A549 (cell line): ENCODE measurements around the gene PANX1. TPM values are rescaled to one million over a fixed set of nuclear protein-coding genes. Genes with fewer than 3 reads are reported as not detected.
A peak's percentile ranks its signal among the peaks of the same experiment; 100 is the strongest.

Experiments used
- ATAC-seq, 2 experiments: fragments of 200-7000 bp in 1 of 2; fragments of >200 bp in 1 of 2; cut with Nextera tagmentation in 1 of 2; cut with Tn5 transposase in 1 of 2; 3 replicates each; pipeline versions ENCODE4 v1.8.0 to v1.9.1; 2018 to 2020; ENCODE audit warnings: mild to moderate bottlenecking in 1 of 2, moderate library complexity in 1 of 2
- CTCF ChIA-PET: fragments of 300-600 bp; sonication (Branson Sonifier 250); formaldehyde crosslinking; extraction: SDS; loops from one replicate; lab custom pipeline; 2021; ENCODE audit warnings: antibody characterized with exemption, inconsistent platforms; lab: Yijun Ruan, JAX
- POLR2A ChIA-PET: fragments of 350-600 bp; formaldehyde crosslinking; extraction: SDS; loops from one replicate; lab custom pipeline; 2021; ENCODE audit warnings: antibody characterized with exemption, inconsistent platforms; lab: Yijun Ruan, JAX
- DNase-seq, 2 experiments: peaks; one replicate each; pipeline versions ENCODE4 v3.0.0 to v3.0.0-alpha.2; 2011 to 2016; ENCODE audit warnings: low read depth in 1 of 2, low spot score in 1 of 2
- FAIRE-seq: peaks from 2 replicates; lab custom pipeline; 2011; peaks lifted over from hg19 to GRCh38; lab: Jason Lieb, UNC
- H3K27ac ChIP-seq, 2 experiments: fragments of >200 bp; sonication (Bioruptor Twin); formaldehyde crosslinking; 3 replicates each; pipeline ENCODE4 v1.5.1; 2016 to 2017
- H3K4me1 ChIP-seq: fragments of >200 bp; sonication (Bioruptor Twin); formaldehyde crosslinking; 3 replicates; pipeline ENCODE4 v1.6.1; 2016
- H3K4me2 ChIP-seq: fragments of >200 bp; sonication (Bioruptor Twin); formaldehyde crosslinking; 3 replicates; pipeline ENCODE4 v1.6.1; 2016
- H3K4me3 ChIP-seq: fragments of >200 bp; sonication (Bioruptor Twin); formaldehyde crosslinking; 3 replicates; pipeline ENCODE4 v1.5.1; 2016
- H3K9me3 ChIP-seq: fragments of >200 bp; sonication (Bioruptor Twin); formaldehyde crosslinking; 3 replicates; pipeline ENCODE4 v1.6.1; 2016
- CBX2 ChIP-seq: fragments of 200-600 bp; sonication (generic); IDR thresholded peaks from 2 replicates; pipeline ENCODE4 v1.6.1; 2016; ENCODE audit warnings: low read depth, mild to moderate bottlenecking, borderline replicate concordance
- CEBPB ChIP-seq, 2 experiments: fragments of >200 bp in 1 of 2; sonication (Bioruptor Twin) in 1 of 2; formaldehyde crosslinking in 1 of 2; IDR thresholded peaks; 2 replicates each; pipeline ENCODE4 v1.6.1; 2012 to 2016
- CHD2 ChIP-seq: fragments of 150-350 bp; IDR thresholded peaks from 2 replicates; pipeline ENCODE4 v1.6.1; 2014; ENCODE audit warnings: low read length; ENCODE audit not compliant: partially characterized antibody
- CHD4 ChIP-seq: fragments of 200-600 bp; sonication (generic); IDR thresholded peaks from 2 replicates; pipeline ENCODE4 v1.6.1; 2016; ENCODE audit warnings: antibody characterized with exemption, mild to moderate bottlenecking, borderline replicate concordance
- EHF ChIP-seq: fragments of 250-450 bp; sonication (Bioruptor Pico); IDR thresholded peaks from 2 replicates; pipeline ENCODE4 v1.5.0; 2020; ENCODE audit warnings: mild to moderate bottlenecking
- ELK1 ChIP-seq: fragments of 150-350 bp; IDR thresholded peaks from 2 replicates; pipeline ENCODE4 v1.6.1; 2014; ENCODE audit warnings: low read depth, mild to moderate bottlenecking, low read length
- EP300 ChIP-seq, 2 experiments: fragments of >200 bp; sonication (Bioruptor Twin); formaldehyde crosslinking; IDR thresholded peaks; 2 replicates in 1 of 2; 3 replicates in 1 of 2; pipeline ENCODE4 v1.6.1; 2016 to 2017
- ESRRA ChIP-seq: fragments of 150-350 bp; IDR thresholded peaks from 2 replicates; pipeline ENCODE4 v1.6.1; 2014; ENCODE audit warnings: mild to moderate bottlenecking, low read length, borderline replicate concordance
- FOSB ChIP-seq: fragments of 250-450 bp; sonication (Bioruptor Pico); IDR thresholded peaks from 2 replicates; pipeline ENCODE4 v1.5.0; 2020; ENCODE audit warnings: mild to moderate bottlenecking, moderate library complexity
- FOSL2 ChIP-seq, 2 experiments: fragments of 450-650 bp in 1 of 2; fragments of >200 bp in 1 of 2; sonication (Bioruptor Twin) in 1 of 2; formaldehyde crosslinking; IDR thresholded peaks; 2 replicates each; pipeline versions ENCODE4 v1.5.0 to v1.6.1; 2016 to 2020; ENCODE audit warnings: mild to moderate bottlenecking in 1 of 2, moderate library complexity in 1 of 2
- HES2 ChIP-seq: fragments of >200 bp; sonication (Bioruptor Twin); formaldehyde crosslinking; IDR thresholded peaks from 2 replicates; pipeline ENCODE4 v1.6.1; 2016
- HEYL ChIP-seq: fragments of 250-450 bp; sonication (Bioruptor Pico); IDR thresholded peaks from 2 replicates; pipeline ENCODE4 v1.8.0; 2021; ENCODE audit warnings: mild to moderate bottlenecking, moderate library complexity
- HOXB13 ChIP-seq: fragments of 250-450 bp; sonication (Bioruptor Pico); IDR thresholded peaks from 2 replicates; pipeline ENCODE4 v1.5.0; 2020; ENCODE audit warnings: low read depth, mild to moderate bottlenecking, moderate library complexity
- JUN ChIP-seq, 2 experiments: fragments of >200 bp; sonication (Bioruptor Twin); formaldehyde crosslinking; IDR thresholded peaks; 2 replicates in 1 of 2; 3 replicates in 1 of 2; pipeline ENCODE4 v1.6.1; 2016 to 2017
- MAFK ChIP-seq: fragments of 450-650 bp; IDR thresholded peaks from 2 replicates; pipeline ENCODE4 v1.6.1; 2014; ENCODE audit not compliant: partially characterized antibody
- MAZ ChIP-seq: fragments of 150-350 bp; IDR thresholded peaks from 2 replicates; pipeline ENCODE4 v1.6.1; 2014; ENCODE audit warnings: antibody characterized with exemption, low read depth, low read length, borderline replicate concordance
- NPAS2 ChIP-seq: fragments of 250-450 bp; sonication (Bioruptor Pico); IDR thresholded peaks from 2 replicates; pipeline ENCODE4 v1.8.0; 2022; ENCODE audit warnings: mild to moderate bottlenecking, moderate library complexity, borderline replicate concordance
- NR3C1 ChIP-seq: fragments of >200 bp; sonication (Bioruptor Twin); formaldehyde crosslinking; IDR thresholded peaks from 3 replicates; pipeline ENCODE4 v1.6.1; 2017
- RAD21 ChIP-seq, 2 experiments: fragments of >200 bp in 1 of 2; sonication (Bioruptor Twin) in 1 of 2; formaldehyde crosslinking in 1 of 2; IDR thresholded peaks in 1 of 2; conservative IDR thresholded peaks in 1 of 2; 2 replicates in 1 of 2; 3 replicates in 1 of 2; pipeline ENCODE4 v1.6.1; 2012 to 2018; ENCODE audit warnings: inconsistent platforms in 1 of 2
- RCOR1 ChIP-seq: fragments of 150-350 bp; IDR thresholded peaks from 2 replicates; pipeline ENCODE4 v1.6.1; 2014; ENCODE audit warnings: antibody characterized with exemption, low read length, low read depth
- RNF2 ChIP-seq: fragments of 200-600 bp; sonication (generic); IDR thresholded peaks from 2 replicates; pipeline ENCODE4 v1.6.1; 2016; ENCODE audit warnings: low read depth, mild to moderate bottlenecking, antibody characterized with exemption, moderate library complexity, borderline replicate concordance
- SMC3 ChIP-seq: fragments of >200 bp; sonication (Bioruptor Twin); formaldehyde crosslinking; IDR thresholded peaks from 3 replicates; pipeline ENCODE4 v1.6.1; 2018; ENCODE audit warnings: inconsistent platforms
- SREBF2 ChIP-seq: fragments of 450-650 bp; IDR thresholded peaks from 2 replicates; pipeline ENCODE4 v1.6.1; 2014; ENCODE audit warnings: mild to moderate bottlenecking, moderate library complexity
- TP53 ChIP-seq: fragments of 250-450 bp; sonication (Bioruptor Pico); IDR thresholded peaks from 2 replicates; pipeline ENCODE4 v1.5.0; 2021; ENCODE audit warnings: mild to moderate bottlenecking, moderate library complexity
- ZC3H11A ChIP-seq: fragments of 450-650 bp; IDR thresholded peaks from 2 replicates; pipeline ENCODE4 v1.6.1; 2014; ENCODE audit warnings: antibody characterized with exemption, mild to moderate bottlenecking
- ZFP36 ChIP-seq: fragments of 450-650 bp; IDR thresholded peaks from 2 replicates; pipeline ENCODE4 v1.6.1; 2014; ENCODE audit warnings: borderline replicate concordance; ENCODE audit not compliant: partially characterized antibody
- ZSCAN20 ChIP-seq: fragments of 250-450 bp; sonication (Bioruptor Pico); IDR thresholded peaks from 2 replicates; pipeline ENCODE4 v1.8.0; 2022; ENCODE audit warnings: mild to moderate bottlenecking, moderate library complexity
- WGBS: methylation state at CpG from one replicate; pipeline ENCODE4 v1.1.6; 2017; ENCODE audit errors: missing lambda C conversion rate; 5-methylcytosine and 5-hydroxymethylcytosine counted together
- polyA plus RNA-seq, 4 experiments: library from polyadenylated mRNA; depleted of rRNA in 3 of 4; stranded (reverse); fragments of >200 nt; fragmentation: RNase III in 1 of 4; extraction: RNeasy Plus Mini Kit Qiagen cat#74134 plus additional on column Dnase treatment in 1 of 4; gene quantifications; 2 replicates in 3 of 4; 3 replicates in 1 of 4; pipeline ENCODE4 v1.2.3, GENCODE V29; 2011 to 2017

Gene PANX1
- polyA plus RNA-seq, 2 of the 4 experiments (the other 2 are of a cell fraction), result 11.0 to 13.3 TPM

GRCh38 chr11:94184362-94184761 is 55.7 kb downstream of the PANX1 start:
- ChIA-PET CTCF (interaction anchor here (0.7 to 4.2 kb wide), 20 partner anchors 9 to 339 kb away, joined by 3 to 20 read pairs (median 3); no protein-coding TSS in a partner anchor), POLR2A (interaction anchor here (0.5 kb wide), 1 partner anchor 363 kb away, joined by 3 read pairs; no protein-coding TSS in a partner anchor)
- 96% methylated on average over 1 of the region's 1 CpG for WGBS
- Histone ChIP-seq H3K4me2 (peak overlapping the region; percentile 56; the same call in 2 of the 3 replicates), H3K27ac (peak overlapping the region in 1 of 2 experiments; percentile 31; a peak in 1 of 6 replicates), H3K4me1 (peaks cover 5% of the 10 kb centered on the region; the same call in 1 of the 3 replicates), H3K4me3 (no peak overlapping the region), H3K9me3 (no peaks in the 10 kb centered on the region)
- TF ChIP-seq EHF (CRISPR knock-in tag) (no peak), ZC3H11A (no peak), FOSL2 (IDR thresholded peaks at IDR 0.05) (no peak), FOSL2 (CRISPR knock-in tag; IDR thresholded peaks at IDR 0.05) (no peak), MAFK (no peak), HOXB13 (CRISPR knock-in tag) (no peak), MAZ (no peak), ESRRA (no peak), SMC3 (no peak), CBX2 (no peak), CHD2 (no peak), ZSCAN20 (no peak), HES2 (no peak), JUN (IDR thresholded peaks at IDR 0.05) (no peak), EP300 (IDR thresholded peaks at IDR 0.05) (no peak), RAD21 (conservative IDR thresholded peaks at IDR 0.05 in 1 of 2, IDR thresholded peaks at IDR 0.05 in 1 of 2) (no peak), NPAS2 (CRISPR knock-in tag) (no peak), SREBF2 (no peak), NR3C1 (no peak)
- DNase-seq, result no peak
- FAIRE-seq, result no peak
- no peak for ATAC-seq

- POLR2A ChIA-PET, result no interaction called here
- no peak overlapping the region for H3K4me3 ChIP-seq
- TF ChIP-seq FOSB (no peak), MAZ (no peak), TP53 (no peak), FOSL2 (IDR thresholded peaks at IDR 0.05) (no peak), FOSL2 (CRISPR knock-in tag; IDR thresholded peaks at IDR 0.05) (no peak), RCOR1 (no peak), CHD4 (no peak), RNF2 (no peak), ZFP36 (no peak), ELK1 (no peak), EHF (CRISPR knock-in tag) (no peak), CEBPB (IDR thresholded peaks at IDR 0.05) (no peak), HEYL (CRISPR knock-in tag) (no peak)
- TF ChIP-seq, all 56 proteins: peak for 0
- DNase-seq, result no peak
- CTCF ChIA-PET, result interaction anchor here (0.7 to 4.2 kb wide), 13 partner anchors 11 to 1346 kb away, joined by 3 to 20 read pairs (median 3); no protein-coding TSS in a partner anchor
- H3K27ac ChIP-seq, result no peak overlapping the region
- no peak overlapping the region for H3K4me2 ChIP-seq
- no peak for FAIRE-seq
- ATAC-seq, result no peak
- peaks cover 5% of the 10 kb centered on the region; the same call in 1 of the 3 replicates for H3K4me1 ChIP-seq
- WGBS, result 89% methylated on average over 2 of the region's 2 CpGs
- H3K9me3 ChIP-seq, result no peaks in the 10 kb centered on the region
Observed at GRCh38 chr11:94184846-94185245, 56.2 kb downstream of the PANX1 start.
